Measurements from ENCODE around the gene TMEM60.

- no peak for TF ChIP-seq POLR2A (IDR thresholded peaks at IDR 0.05)
- TF ChIP-seq CTCF (IDR thresholded peaks at IDR 0.05): no peak
Observed at GRCh38 chr7:77747178-77747577, 51.1 kb downstream of the TMEM60 start.

Measured in lower leg skin (tissue), 3 donors.